H1 (cell line): Measurements from ENCODE around the gene TCF4. TPM values are rescaled to one million over a fixed set of nuclear protein-coding genes. Genes with fewer than 3 reads are reported as not detected.

Experiments used
- CTCF ChIA-PET: fragments of 300-600 bp; sonication (Branson Sonifier 250); formaldehyde crosslinking; loops from one replicate; lab custom pipeline; 2021; ENCODE audit not compliant: partially characterized antibody; lab: Charles Lee
- POLR2A ChIA-PET: fragments of 300-600 bp; sonication (Branson Sonifier 250); formaldehyde crosslinking; loops from one replicate; lab custom pipeline; 2021; ENCODE audit warnings: inconsistent platforms; ENCODE audit not compliant: partially characterized antibody; lab: Charles Lee
- DNase-seq, 2 experiments: peaks; one replicate each; pipeline versions ENCODE4 v3.0.0 to v3.0.0-alpha.2; 2010 to 2022; ENCODE audit warnings: low spot score in 2 of 2, low read depth in 1 of 2, mixed read lengths in 1 of 2
- FAIRE-seq: peaks from 2 replicates; lab custom pipeline; 2011; peaks lifted over from hg19 to GRCh38; lab: Jason Lieb, UNC
- H2AFZ ChIP-seq: 2 replicates; pipeline ENCODE4 v1.8.1; 2012; ENCODE audit warnings: low read length, inconsistent platforms
- H2AK5ac ChIP-seq: 2 replicates; pipeline ENCODE4 v1.6.1; 2013; ENCODE audit warnings: low read depth, low read length
- H2BK120ac ChIP-seq: replicated peaks from 2 replicates; pipeline ENCODE3; 2013; ENCODE audit warnings: low read depth, low read length, inconsistent platforms
- H2BK12ac ChIP-seq: 2 replicates; pipeline ENCODE4 v1.6.1; 2013; ENCODE audit warnings: low read depth, low read length
- H2BK15ac ChIP-seq: 2 replicates; pipeline ENCODE4 v1.6.1; 2013; ENCODE audit warnings: low read length
- H2BK20ac ChIP-seq: 2 replicates; pipeline ENCODE4 v1.6.1; 2013; ENCODE audit warnings: low read length
- H2BK5ac ChIP-seq: 2 replicates; pipeline ENCODE4 v1.6.1; 2013; ENCODE audit warnings: low read depth, low read length
- H3K14ac ChIP-seq: 2 replicates; pipeline ENCODE4 v1.6.1; 2013; ENCODE audit warnings: inconsistent platforms; ENCODE audit not compliant: insufficient read length
- H3K18ac ChIP-seq: 2 replicates; pipeline ENCODE4 v1.6.1; 2013; ENCODE audit warnings: low read length; ENCODE audit errors: extremely low read depth
- H3K23ac ChIP-seq: 2 replicates; pipeline ENCODE4 v1.6.1; 2013; ENCODE audit warnings: inconsistent platforms; ENCODE audit not compliant: insufficient read length
- H3K23me2 ChIP-seq: 2 replicates; pipeline ENCODE4 v1.6.1; 2013; ENCODE audit warnings: low read depth, low read length
- H3K27ac ChIP-seq: 2 replicates; pipeline ENCODE4 v1.6.1; 2011; ENCODE audit warnings: low read depth, low read length, inconsistent platforms
- H3K27me3 ChIP-seq, 4 experiments: replicated peaks in 1 of 4; 1 replicate in 1 of 4; 2 replicates in 3 of 4; pipeline versions ENCODE4 v1.6.1 to v1.8.1; 2011 to 2013; ENCODE audit warnings: low read length in 3 of 4, mild to moderate bottlenecking in 3 of 4, inconsistent platforms in 2 of 4, mixed read lengths in 2 of 4, moderate library complexity in 1 of 4; ENCODE audit not compliant: control insufficient read depth in 3 of 4, insufficient read depth in 3 of 4; ENCODE audit errors: extremely low read depth in 1 of 4
- H3K36me3 ChIP-seq, 4 experiments: 2 replicates each; pipeline versions ENCODE4 v1.6.1 to v1.8.1; 2011 to 2013; ENCODE audit warnings: mild to moderate bottlenecking in 4 of 4, low read length in 3 of 4, moderate library complexity in 2 of 4, control low read depth in 1 of 4, inconsistent platforms in 1 of 4; ENCODE audit not compliant: insufficient read depth in 4 of 4, control insufficient read depth in 2 of 4
- H3K4ac ChIP-seq: replicated peaks from 2 replicates; pipeline ENCODE3; 2013; ENCODE audit warnings: low read length, low read depth, mixed read lengths, inconsistent platforms; ENCODE audit not compliant: insufficient read length
- H3K4me1 ChIP-seq, 4 experiments: replicated peaks in 1 of 4; 1 replicate in 1 of 4; 2 replicates in 3 of 4; pipeline versions ENCODE4 v1.6.1 to v1.8.1; 2011 to 2013; ENCODE audit warnings: low read length in 3 of 4, inconsistent platforms in 2 of 4, mixed read lengths in 1 of 4; ENCODE audit not compliant: insufficient read depth in 4 of 4, control insufficient read depth in 3 of 4
- H3K4me2 ChIP-seq, 2 experiments: 2 replicates each; pipeline versions ENCODE4 v1.6.1 to v1.8.1; 2011 to 2013; ENCODE audit warnings: low read depth in 2 of 2, low read length in 2 of 2, control low read depth in 1 of 2, inconsistent platforms in 1 of 2, mild to moderate bottlenecking in 1 of 2; ENCODE audit not compliant: insufficient read depth in 1 of 2
- H3K4me3 ChIP-seq, 4 experiments: fragments of 200-600, 300-600 bp in 1 of 4; sonication (generic), shearing (Covaris generic), sonication (Bioruptor Twin) in 1 of 4; 2 replicates each; pipeline versions ENCODE4 v1.5.1 to v1.8.1; 2011 to 2016; ENCODE audit warnings: low read length in 4 of 4, low read depth in 3 of 4, control low read depth in 2 of 4, inconsistent platforms in 2 of 4, mild to moderate bottlenecking in 2 of 4, mixed read lengths in 1 of 4, moderate library complexity in 1 of 4; ENCODE audit not compliant: insufficient read depth in 2 of 4; ENCODE audit errors: extremely low read depth in 1 of 4
- H3K56ac ChIP-seq: replicated peaks from 2 replicates; pipeline ENCODE3; 2013; ENCODE audit warnings: low read depth, mild to moderate bottlenecking, mixed read lengths, low read length, inconsistent platforms; ENCODE audit not compliant: insufficient read length
- H3K79me1 ChIP-seq: 2 replicates; pipeline ENCODE4 v1.6.1; 2013; ENCODE audit warnings: low read depth, low read length, control low read depth
- H3K79me2 ChIP-seq, 2 experiments: 2 replicates each; pipeline versions ENCODE4 v1.6.1 to v1.8.1; 2012 to 2013; ENCODE audit warnings: low read length in 2 of 2, mild to moderate bottlenecking in 2 of 2, inconsistent platforms in 1 of 2; ENCODE audit not compliant: insufficient read depth in 2 of 2, control insufficient read depth in 1 of 2
- H3K9ac ChIP-seq, 4 experiments: replicated peaks in 1 of 4; 1 replicate in 1 of 4; 2 replicates in 3 of 4; pipeline versions ENCODE4 v1.6.1 to v1.8.1; 2011 to 2013; ENCODE audit warnings: low read depth in 3 of 4, low read length in 3 of 4, control low read depth in 2 of 4, mild to moderate bottlenecking in 2 of 4, moderate library complexity in 2 of 4, inconsistent platforms in 1 of 4; ENCODE audit errors: extremely low read depth in 1 of 4
- H3K9me3 ChIP-seq, 2 experiments: 2 replicates each; pipeline versions ENCODE4 v1.6.1 to v1.8.1; 2012 to 2013; ENCODE audit warnings: mild to moderate bottlenecking in 2 of 2, moderate library complexity in 2 of 2, control low read depth in 1 of 2, inconsistent platforms in 1 of 2, low read depth in 1 of 2, low read length in 1 of 2, mixed read lengths in 1 of 2; ENCODE audit not compliant: insufficient read depth in 2 of 2
- H4K20me1 ChIP-seq, 2 experiments: replicated peaks in 1 of 2; 2 replicates each; pipeline versions ENCODE3 to v1.8.1; 2011 to 2013; ENCODE audit warnings: inconsistent platforms in 2 of 2, low read length in 2 of 2, mild to moderate bottlenecking in 1 of 2; ENCODE audit not compliant: insufficient read depth in 2 of 2, control insufficient read depth in 1 of 2
- H4K5ac ChIP-seq: 2 replicates; pipeline ENCODE4 v1.6.1; 2013; ENCODE audit warnings: low read length, low read depth, mixed read lengths, inconsistent platforms; ENCODE audit not compliant: insufficient read length
- H4K8ac ChIP-seq: 2 replicates; pipeline ENCODE4 v1.8.0; 2013; ENCODE audit warnings: mild to moderate bottlenecking, moderate library complexity, low read length, inconsistent platforms; ENCODE audit not compliant: insufficient read depth; ENCODE audit errors: extremely low read depth
- H4K91ac ChIP-seq: replicated peaks from 2 replicates; pipeline ENCODE3; 2013; ENCODE audit warnings: low read length, mixed read lengths, inconsistent platforms; ENCODE audit not compliant: insufficient read length
- ASH2L ChIP-seq: fragments of 200-600, 300-600 bp; sonication (generic); IDR thresholded peaks from one replicate; pipeline ENCODE4 v1.7.1; 2017; ENCODE audit warnings: low read length
- ATF3 ChIP-seq: IDR thresholded peaks from 2 replicates; pipeline ENCODE4 v1.6.1; 2011; ENCODE audit warnings: low read depth, mild to moderate bottlenecking, low read length; ENCODE audit not compliant: insufficient read depth
- CHD2 ChIP-seq: IDR thresholded peaks from 2 replicates; pipeline ENCODE4 v1.6.1; 2012; ENCODE audit warnings: low read length, improper control_type of control experiment
- CREB1 ChIP-seq: IDR thresholded peaks from 2 replicates; pipeline ENCODE4 v1.6.1; 2012; ENCODE audit warnings: inconsistent platforms
- EGR1 ChIP-seq: IDR thresholded peaks from 2 replicates; pipeline ENCODE4 v1.6.1; 2011; ENCODE audit warnings: low read depth, low read length, borderline replicate concordance
- HDAC6 ChIP-seq: IDR thresholded peaks from one replicate; pipeline ENCODE4 v1.7.1; 2012; ENCODE audit warnings: low read depth, mild to moderate bottlenecking, inconsistent platforms, low read length, moderate library complexity
- KDM5A ChIP-seq: fragments of 200-600 bp; IDR thresholded peaks from 2 replicates; pipeline ENCODE4 v1.7.1; 2012; ENCODE audit warnings: mild to moderate bottlenecking, low read length, inconsistent platforms, mixed read lengths
- NRF1 ChIP-seq: IDR thresholded peaks from 2 replicates; pipeline ENCODE4 v1.6.1; 2011; ENCODE audit warnings: mild to moderate bottlenecking, low read depth, low read length, improper control_type of control experiment
- POLR2A ChIP-seq, 2 experiments: IDR thresholded peaks; 1 replicate in 1 of 2; 2 replicates in 1 of 2; pipeline ENCODE4 v1.6.1; 2011; ENCODE audit warnings: low read depth in 2 of 2, low read length in 2 of 2, mild to moderate bottlenecking in 2 of 2; ENCODE audit errors: control extremely low read depth in 1 of 2
- RNF2 ChIP-seq: fragments of 200-900, 300-1000 bp; sonication (generic); IDR thresholded peaks from 2 replicates; pipeline ENCODE4 v1.7.1; 2016; ENCODE audit warnings: borderline replicate concordance, low read depth, mild to moderate bottlenecking, antibody characterized with exemption, low read length; ENCODE audit not compliant: poor library complexity, severe bottlenecking; ENCODE audit errors: missing control alignments
- USF2 ChIP-seq: IDR thresholded peaks from 2 replicates; pipeline ENCODE4 v1.6.1; 2011; ENCODE audit warnings: low read length, improper control_type of control experiment
- ZNF274 ChIP-seq: IDR thresholded peaks from 2 replicates; pipeline ENCODE4 v1.7.0; 2012; ENCODE audit warnings: low read length, borderline replicate concordance; ENCODE audit errors: extremely low read depth
- WGBS, 2 experiments: shearing (Covaris generic) in 1 of 2; methylation state at CpG; one replicate each; pipeline versions ENCODE4 v1.1.6 to v1.1.7; 2013 to 2015; ENCODE audit warnings: low lambda C conversion rate in 2 of 2, mixed read lengths in 2 of 2, inconsistent platforms in 1 of 2, low coverage in 1 of 2, missing lambda C conversion rate in 1 of 2; ENCODE audit not compliant: insufficient replicate concordance in 2 of 2, insufficient coverage in 1 of 2, insufficient read length in 1 of 2; ENCODE audit errors: extremely low coverage in 1 of 2, missing lambda C conversion rate in 1 of 2; 5-methylcytosine and 5-hydroxymethylcytosine counted together
- polyA plus RNA-seq, 7 experiments: library from polyadenylated mRNA; depleted of rRNA in 3 of 7; stranded (reverse) in 5 of 7; unstranded in 2 of 7; fragments of >200 nt in 5 of 7; fragments of 200-250 nt in 2 of 7; gene quantifications; 1 replicate in 5 of 7; 2 replicates in 1 of 7; 4 replicates in 1 of 7; pipeline versions ENCODE4 v1.2.1 to v1.2.3, GENCODE V29; 2011 to 2013; ENCODE audit warnings: missing spikeins in 2 of 7, mixed read lengths in 2 of 7
- total RNA-seq: library from RNA; stranded (reverse); fragmentation: NEBNext Ultra II Directional; extraction: Animal tissue kit (Norgen Biotek cat#: 25700); gene quantifications from 2 replicates; pipeline ENCODE4 v1.2.1, GENCODE V29; 2021

The TCF4 gene
- total and polyA plus RNA-seq, 2 of the 8 experiments (the other 6 are each of a cell fraction or from before 2014, with no cell fraction given), result 59.3 to 118 TPM

GRCh38 chr18:55214969-55215368 lies 373.0 kb downstream of the TCF4 start:
- no peaks in the 10 kb centered on the region for H3K79me2 ChIP-seq
- no peak overlapping the region for H2BK120ac ChIP-seq
- H2BK5ac ChIP-seq, result no peak overlapping the region
- no peaks in the 10 kb centered on the region for H3K36me3 ChIP-seq
- H2BK15ac ChIP-seq, result no peak overlapping the region
- no peak overlapping the region for H3K4ac ChIP-seq
- no peak overlapping the region for H4K5ac ChIP-seq
- ChIA-PET POLR2A (no interaction called here), CTCF (interaction anchor here (0.6 to 2.7 kb wide), 7 partner anchors 12 to 581 kb away, joined by 3 to 13 read pairs (median 4); no protein-coding TSS in a partner anchor)
- H3K56ac ChIP-seq, result no peak overlapping the region
- H3K23ac ChIP-seq, result no peak overlapping the region
- DNase-seq (no peak), FAIRE-seq (no peak)
- peak overlapping the region in 1 of 2 experiments; percentile 65; a peak in 2 of 4 replicates for H3K4me2 ChIP-seq
- peaks cover 0 to 16% (median 6%) of the 10 kb centered on the region in 4 experiments; a peak in 6 of 7 replicates for H3K4me1 ChIP-seq
- H2BK20ac ChIP-seq, result 0 out of 2 replicates have a peak overlapping the region, but pooled peaks have one; percentile 23
- H2BK12ac ChIP-seq, result no peak overlapping the region
- WGBS, 2 experiments, result 75% methylated on average over 5 of the region's 5 CpGs; no CpG with 5 or more reads in 1 of the 2 experiments
- H2AK5ac ChIP-seq, result no peak overlapping the region
- H3K18ac ChIP-seq, result no peak overlapping the region; the same call in 1 of the 2 replicates
- no peak overlapping the region for H2AFZ ChIP-seq
- no peak overlapping the region for H3K4me3 ChIP-seq
- H3K27ac ChIP-seq, result no peak overlapping the region
- H3K9me3 ChIP-seq, result no peaks in the 10 kb centered on the region; a peak in 1 of 4 replicates
- no peak overlapping the region for H4K91ac ChIP-seq
- no peaks in the 10 kb centered on the region for H3K79me1 ChIP-seq
- H3K27me3 ChIP-seq, result no peaks in the 10 kb centered on the region
- H3K23me2 ChIP-seq, result no peaks in the 10 kb centered on the region
- no peak overlapping the region for H4K8ac ChIP-seq
- H3K14ac ChIP-seq, result no peak overlapping the region
- H3K9ac ChIP-seq, result no peak overlapping the region
- H4K20me1 ChIP-seq, result no peaks in the 10 kb centered on the region
- TF ChIP-seq ATF3 (no peak), ASH2L (no peak), EGR1 (no peak), USF2 (no peak), ZNF274 (no peak), CHD2 (no peak), HDAC6 (no peak), NRF1 (no peak), RNF2 (no peak), KDM5A (no peak), POLR2A (IDR thresholded peaks at IDR 0.05; ENCODE audit: control extremely low read depth in 1 of 2, low read depth in 2 of 2, low read length in 2 of 2) (no peak), CREB1 (no peak)
